ENCODE measurements around the gene ENGASE. TPM values are rescaled to one million over a fixed set of nuclear protein-coding genes. Genes with fewer than 3 reads are reported as not detected.

ENGASE gene
- total and polyA plus RNA-seq, 9 of the 15 experiments (the other 6 are each of a cell fraction or from before 2014, with no cell fraction given), result 0.06 to 45.5 (median 13.9) TPM

- ChIA-PET CTCF (ENCODE audit: low intra/inter-chr PET ratio) (no interaction called here), POLR2A (no interaction called here)
- no peaks in the 10 kb centered on the region for H3K79me2 ChIP-seq (ENCODE audit: control insufficient read depth, insufficient read depth, low read length)
- H3K4me1 ChIP-seq (replicated peaks in 1 of 2; ENCODE audit: control insufficient read depth in 2 of 2, insufficient read depth in 2 of 2, low read length in 2 of 2), result peaks cover 0 to 14% of the 10 kb centered on the region in 2 experiments; a peak in 2 of 5 replicates
- DNase-seq (ENCODE audit: extremely low read depth in 1 of 4, low spot score in 3 of 4) (no peak), ATAC-seq (no peak), FAIRE-seq (no peak)
- H3K27ac ChIP-seq (ENCODE audit: extremely low read depth, low read depth, low read length), result no peak overlapping the region
- H3K9me1 ChIP-seq (ENCODE audit: control insufficient read depth, insufficient read depth, low read length), result no peaks in the 10 kb centered on the region
- H2AFZ ChIP-seq (ENCODE audit: low read depth, low read length), result no peak overlapping the region
- H3K36me3 ChIP-seq (ENCODE audit: control insufficient read depth, insufficient read depth, low read length), result no peaks in the 10 kb centered on the region
- in situ Hi-C loops (cut with MboI) (loop anchor here (25.0 kb wide), 1 partner anchor 335 kb away; no protein-coding TSS in a partner anchor), intact Hi-C loops (cut with micrococcal nuclease) (no loop called here)
- no peak overlapping the region for H3K9ac ChIP-seq (ENCODE audit: insufficient read depth in 1 of 2, low read depth in 2 of 2, low read length in 2 of 2)
- WGBS (ENCODE audit: insufficient coverage, low coverage, missing lambda C conversion rate), result 0% methylated on average over 1 of the region's 1 CpG
- TF ChIP-seq ZNF239 (CRISPR knock-in tag; IDR thresholded peaks at IDR 0.05) (no peak), TRIM25 (IDR thresholded peaks at IDR 0.05; ENCODE audit: borderline replicate concordance) (no peak), CGGBP1 (CRISPR knock-in tag; IDR thresholded peaks at IDR 0.05) (no peak), FOXM1 (IDR thresholded peaks at IDR 0.05; ENCODE audit: low read depth) (no peak), FOXM1 (CRISPR knock-in tag; IDR thresholded peaks at IDR 0.05; ENCODE audit: low read depth) (no peak), PHTF2 (CRISPR knock-in tag; IDR thresholded peaks at IDR 0.05) (no peak), ZNF75A (CRISPR knock-in tag; IDR thresholded peaks at IDR 0.05) (no peak), NCOA4 (IDR thresholded peaks at IDR 0.05; ENCODE audit: partially characterized antibody) (no peak), TGIF2 (CRISPR knock-in tag; IDR thresholded peaks at IDR 0.05) (no peak), IRF1 (CRISPR knock-in tag; IDR thresholded peaks at IDR 0.05; ENCODE audit: borderline replicate concordance) (no peak), BRCA1 (IDR thresholded peaks at IDR 0.05) (no peak), BRCA1 (CRISPR knock-in tag; IDR thresholded peaks at IDR 0.05) (no peak), HDAC2 (IDR thresholded peaks at IDR 0.05) (no peak), ZFPM2 (CRISPR knock-in tag; IDR thresholded peaks at IDR 0.05) (no peak), ZBTB1 (CRISPR knock-in tag; IDR thresholded peaks at IDR 0.05; ENCODE audit: borderline replicate concordance, low read depth) (no peak), SRSF7 (optimal IDR thresholded peaks at IDR 0.05; ENCODE audit: low read depth, low read length) (no peak), ZNF224 (CRISPR knock-in tag; IDR thresholded peaks at IDR 0.05) (no peak), TFE3 (CRISPR knock-in tag; IDR thresholded peaks at IDR 0.05) (no peak), TSC22D4 (tag; IDR thresholded peaks at IDR 0.05) (no peak), HOXB6 (CRISPR knock-in tag; IDR thresholded peaks at IDR 0.05; ENCODE audit: borderline replicate concordance) (no peak), ZNF644 (tag; IDR thresholded peaks at IDR 0.05; ENCODE audit: low read depth) (no peak)
- no peak overlapping the region for H3K4me2 ChIP-seq (ENCODE audit: insufficient read depth, low read length)
- H3K27me3 ChIP-seq (ENCODE audit: control insufficient read depth in 2 of 2, insufficient read depth in 2 of 2, low read length in 2 of 2), result peaks cover 20 to 40% of the 10 kb centered on the region in 2 experiments; a peak in 4 of 5 replicates
- no peaks in the 10 kb centered on the region for H3K9me3 ChIP-seq (replicated peaks; ENCODE audit: control insufficient read depth, insufficient read depth, low read depth, low read length)
- H3K4me3 ChIP-seq, result no peak overlapping the region
- no peaks in the 10 kb centered on the region for H4K20me1 ChIP-seq (replicated peaks; ENCODE audit: control insufficient read depth, insufficient read depth, low read length)
- BruUV-seq (replicated peaks), result no TSS peak
Observed at GRCh38 chr17:79052131-79052530, 22.5 kb upstream of the ENGASE start.
